Activated CD8-positive, alpha-beta memory T cell treated with anti-CD3 and anti-CD28 coated beads for 48 hours (primary cell): ENCODE results near the gene INTS4.
"Not testable (repeated sequence)": the region's sequence is repeated elsewhere in the genome, so short reads cannot be mapped to it uniquely, and the experiment has no call there.

Source experiments
- DNase-seq, 3 experiments: peaks; one replicate each; pipeline ENCODE4 v3.0.0-alpha.2; 2020; ENCODE audit warnings: low read depth in 2 of 3, low spot score in 2 of 3

Gene INTS4

GRCh38 chr11:77958583-77959177, 35.8 kb downstream of the INTS4 start:
- DNase-seq, result not testable (repeated sequence)

GRCh38 chr11:77943296-77943695, 51.2 kb downstream of the INTS4 start:
- DNase-seq, result not testable (repeated sequence)

- not testable (repeated sequence) for DNase-seq
These were observed 52.0 kb downstream of the INTS4 start for GRCh38 chr11:77942465-77942864.

GRCh38 chr11:77933596-77933995, 60.9 kb downstream of the INTS4 start:
- not testable (repeated sequence) for DNase-seq

- not testable (repeated sequence) for DNase-seq
These were observed 63.9 kb downstream of the INTS4 start for GRCh38 chr11:77930334-77931208.

GRCh38 chr11:77917713-77918112, 76.8 kb downstream of the INTS4 start:
- not testable (repeated sequence) for DNase-seq

GRCh38 chr11:77914307-77914791, 80.1 kb downstream of the INTS4 start:
- not testable (repeated sequence) for DNase-seq

- DNase-seq, result not testable (repeated sequence)
These were observed 80.7 kb downstream of the INTS4 start for GRCh38 chr11:77913608-77914306.

GRCh38 chr11:77910828-77911227, 83.6 kb downstream of the INTS4 start:
- not testable (repeated sequence) for DNase-seq

GRCh38 chr11:77909277-77909676, 85.2 kb downstream of the INTS4 start:
- DNase-seq, result no peak

- no peak for DNase-seq
These were observed 85.6 kb downstream of the INTS4 start for GRCh38 chr11:77908835-77909234.

GRCh38 chr11:77894949-77895348, 99.5 kb downstream of the INTS4 start:
- not testable (repeated sequence) for DNase-seq

- DNase-seq, result not testable (repeated sequence)
These were observed 102.8 kb downstream of the INTS4 start for GRCh38 chr11:77891703-77892102.

GRCh38 chr11:77891256-77891655, 103.2 kb downstream of the INTS4 start:
- not testable (repeated sequence) for DNase-seq

GRCh38 chr11:77890619-77891056, 103.8 kb downstream of the INTS4 start:
- not testable (repeated sequence) for DNase-seq

GRCh38 chr11:77890100-77890614, 104.3 kb downstream of the INTS4 start:
- DNase-seq, result not testable (repeated sequence)

GRCh38 chr11:77889045-77889444, 105.4 kb downstream of the INTS4 start:
- DNase-seq, result not testable (repeated sequence)

- no peak for DNase-seq
These were observed 108.1 kb downstream of the INTS4 start for GRCh38 chr11:77886401-77886800.

GRCh38 chr11:77884829-77885190, 109.7 kb downstream of the INTS4 start:
- DNase-seq, result no peak

GRCh38 chr11:77884186-77884828, 110.2 kb downstream of the INTS4 start:
- no peak for DNase-seq

- DNase-seq, result no peak
These were observed 110.7 kb downstream of the INTS4 start for GRCh38 chr11:77883775-77884174.
